Pulmonary artery endothelial cell (primary cell): Measurements from ENCODE around the gene SAMD3. TPM values are rescaled to one million over a fixed set of nuclear protein-coding genes. Genes with fewer than 3 reads are reported as not detected.
"Not testable (repeated sequence)": the region's sequence is repeated elsewhere in the genome, so short reads cannot be mapped to it uniquely, and the experiment has no call there.

Experiments
- DNase-seq: peaks from one replicate; pipeline ENCODE4 v3.0.0-alpha.2; 2011; ENCODE audit warnings: low read depth, low spot score
- total RNA-seq: library from RNA; depleted of rRNA; stranded (reverse); fragments of >200 nt; gene quantifications from 2 replicates; pipeline ENCODE4 v1.2.3, GENCODE V29; 2014

Gene SAMD3, protein sequence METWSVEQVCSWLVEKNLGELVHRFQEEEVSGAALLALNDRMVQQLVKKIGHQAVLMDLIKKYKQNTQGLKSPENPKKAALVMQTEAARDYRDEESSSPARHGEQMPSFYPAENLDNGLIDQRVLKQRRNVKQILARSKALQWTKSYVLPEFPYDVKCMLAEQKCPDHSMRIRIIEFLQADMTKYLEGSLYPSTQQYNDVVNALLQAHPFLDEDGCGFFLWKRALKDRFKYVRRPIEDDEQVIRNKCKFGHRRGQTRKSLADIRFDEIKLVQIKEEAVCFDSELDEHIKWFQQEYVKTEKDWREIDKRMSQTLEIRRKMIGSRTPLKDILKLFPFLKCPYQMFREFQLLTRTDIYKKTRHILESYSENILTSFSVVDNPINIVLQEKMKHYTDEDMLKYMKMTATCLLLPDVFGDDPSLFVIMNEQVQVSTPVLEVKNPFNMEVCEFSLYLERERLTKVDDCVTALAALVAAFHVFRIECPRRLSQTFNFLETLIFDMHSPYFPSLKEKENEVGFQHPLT
- not detected in 2 replicates for total RNA-seq

DNA sequence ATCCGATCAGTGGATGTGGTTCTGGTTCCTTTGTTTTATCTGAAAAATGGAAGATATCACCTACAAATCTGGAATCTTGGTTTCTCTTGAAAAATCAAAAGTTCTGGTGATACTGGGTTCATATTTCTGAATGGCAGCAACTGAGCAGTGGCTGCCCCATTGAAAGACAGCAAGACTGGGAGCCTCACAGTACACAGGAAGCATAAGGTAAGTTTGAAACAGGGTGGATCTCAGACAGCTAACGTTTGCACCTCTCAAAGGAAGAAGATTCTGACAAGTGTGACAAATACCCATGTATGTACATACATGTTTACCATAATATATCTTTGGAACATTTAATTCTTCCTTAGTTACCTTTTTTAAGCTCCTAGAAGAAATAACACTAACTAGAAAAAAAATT, at the start of gene SAMD3:
SAMD3 (minus strand) TSS at position 177 of the 400 bp plus-strand sequence. CDS start 7,678 bp downstream, outside the sequence.
- no peak for DNase-seq

DNA sequence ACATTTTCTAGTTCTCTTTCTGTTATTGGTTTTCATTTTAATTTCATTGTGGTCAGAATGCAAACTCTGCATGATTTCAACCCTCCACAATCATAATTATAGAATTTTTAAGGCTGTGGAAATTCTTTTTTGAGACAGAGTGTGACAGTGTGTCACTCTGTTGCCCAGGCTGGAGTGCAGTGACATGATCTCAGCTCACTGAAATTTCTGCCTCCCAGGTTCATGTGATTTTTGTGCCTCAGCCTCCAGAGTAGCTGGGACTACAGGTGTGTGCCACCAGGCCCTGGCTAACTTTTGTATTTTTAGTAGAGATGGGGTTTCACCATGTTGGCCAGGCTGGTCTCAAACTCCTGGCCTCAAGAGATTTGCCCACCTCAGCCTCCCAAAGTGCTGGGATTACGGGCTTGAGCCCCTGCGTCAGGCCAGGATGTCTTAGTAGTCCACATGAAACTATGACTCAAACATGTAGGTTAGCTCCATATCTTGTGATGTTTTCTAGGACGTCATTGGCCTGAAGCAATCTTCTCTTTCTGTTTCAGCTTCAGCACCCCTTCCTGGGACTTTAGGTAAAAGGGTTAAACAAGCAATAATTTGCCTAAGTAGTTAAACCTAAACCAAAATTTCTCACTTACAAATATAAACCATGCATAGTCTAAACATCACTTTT, 47.4 kb upstream of the SAMD3 start:
- DNase-seq = no peak

DNA sequence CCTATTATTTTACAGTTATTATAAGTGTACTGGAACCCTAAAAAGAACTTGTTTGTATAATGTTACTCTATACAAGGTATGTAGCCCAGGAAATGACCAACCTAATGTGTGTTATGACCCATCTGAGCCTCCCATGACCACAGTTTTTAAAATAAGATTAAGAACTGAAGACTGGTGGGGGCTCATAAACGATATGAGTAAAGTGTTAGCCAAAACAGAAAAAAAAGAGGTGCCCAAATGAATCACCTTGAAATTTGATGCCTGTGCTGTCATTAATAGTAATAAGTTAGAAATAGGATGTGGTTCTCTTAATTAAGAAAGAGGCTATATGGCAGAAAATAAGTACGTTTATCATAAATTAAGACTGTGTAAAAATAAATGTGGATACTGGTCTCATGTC, 42.8 kb upstream of the SAMD3 start:
- not testable (repeated sequence) for DNase-seq

DNA sequence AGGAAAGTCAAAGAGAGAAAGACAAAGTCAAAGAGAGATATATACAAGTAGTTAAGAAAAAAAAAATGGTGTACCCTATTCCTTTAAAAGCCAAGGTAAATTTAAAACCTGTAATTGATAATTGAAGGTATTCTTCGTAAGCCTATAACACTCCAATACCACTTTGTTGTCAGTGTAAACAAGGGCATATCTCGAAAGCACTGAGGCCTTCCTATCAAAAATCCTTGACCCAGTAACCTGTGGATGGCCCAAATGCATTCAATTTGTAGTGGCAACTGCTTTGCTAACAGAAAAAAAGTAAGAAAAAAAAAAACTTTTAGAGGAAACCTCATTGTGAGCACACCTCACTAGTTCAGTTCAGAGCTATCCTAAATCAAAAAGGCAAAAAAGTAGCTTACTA, 39.3 kb upstream of the SAMD3 start:
- DNase-seq = no peak

DNA sequence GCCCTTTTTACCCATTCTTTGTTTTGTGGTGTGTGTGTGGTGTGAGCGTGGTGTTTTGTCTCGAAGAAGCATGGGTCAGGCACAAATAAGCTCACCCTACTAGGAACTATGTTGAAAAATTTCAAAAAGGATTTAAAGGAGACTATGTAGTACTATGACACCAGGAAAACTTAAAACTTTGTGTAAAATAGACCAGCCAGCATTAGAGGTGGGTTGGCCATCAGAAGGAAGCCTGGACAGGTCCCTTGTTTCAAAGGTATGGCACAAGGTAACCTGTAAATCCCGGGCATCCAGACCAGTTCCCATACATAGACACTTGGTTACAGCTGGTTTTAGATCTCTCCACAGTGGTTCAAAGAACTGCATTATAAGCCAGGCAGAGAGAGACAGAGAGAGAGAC, 38.8 kb upstream of the SAMD3 start:
- DNase-seq = not testable (repeated sequence)

DNA sequence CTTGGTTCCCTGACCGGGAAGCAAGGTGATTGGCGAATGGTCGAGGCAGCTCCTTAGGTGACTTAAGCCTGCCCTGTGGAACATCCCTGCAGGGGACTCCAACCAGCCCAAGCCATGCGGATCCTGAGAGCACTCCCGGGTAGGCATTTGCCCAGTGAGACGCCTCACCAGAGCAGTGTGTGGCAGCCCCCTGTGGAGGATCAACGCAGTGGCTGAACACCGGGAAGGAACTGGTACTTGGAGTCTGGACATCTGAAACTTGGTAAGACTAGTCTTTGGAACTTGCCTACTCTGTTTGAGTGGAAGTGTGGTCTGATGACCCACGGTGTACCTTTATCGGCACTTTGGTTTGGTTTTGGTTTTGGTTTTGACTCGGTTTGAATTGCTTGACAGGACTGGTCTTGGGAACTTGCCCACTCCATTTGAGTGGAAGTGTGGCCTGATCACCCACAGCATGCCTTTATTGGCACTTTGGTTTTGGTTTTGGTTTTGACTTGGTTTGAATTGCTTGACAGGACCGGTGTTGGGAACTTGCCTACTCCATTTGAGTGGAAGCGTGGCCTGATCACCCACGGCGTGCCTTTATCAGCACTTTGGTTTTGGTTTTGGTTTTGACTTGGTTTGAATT, 38.0 kb upstream of the SAMD3 start:
- not testable (repeated sequence) for DNase-seq

DNA sequence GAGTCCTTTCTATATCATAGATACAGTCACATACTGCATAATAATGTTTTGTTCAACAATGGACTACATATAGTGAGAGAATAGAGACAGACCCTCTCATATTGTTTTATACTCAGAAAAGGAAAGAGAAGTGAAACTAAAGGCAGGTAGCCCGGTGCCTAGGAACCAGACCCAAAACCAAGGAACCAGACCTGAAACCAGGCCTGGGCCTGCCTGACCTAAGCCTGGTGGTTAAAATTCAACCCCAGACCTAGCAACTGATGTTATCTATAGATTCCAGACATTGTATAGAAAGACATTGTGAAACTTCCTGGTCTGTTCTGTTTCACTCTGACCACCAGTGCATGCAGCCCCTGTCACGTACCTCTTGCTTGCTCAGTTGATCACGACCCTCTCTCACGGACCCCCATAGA, 37.3 kb upstream of the SAMD3 start:
- not testable (repeated sequence) for DNase-seq

DNA sequence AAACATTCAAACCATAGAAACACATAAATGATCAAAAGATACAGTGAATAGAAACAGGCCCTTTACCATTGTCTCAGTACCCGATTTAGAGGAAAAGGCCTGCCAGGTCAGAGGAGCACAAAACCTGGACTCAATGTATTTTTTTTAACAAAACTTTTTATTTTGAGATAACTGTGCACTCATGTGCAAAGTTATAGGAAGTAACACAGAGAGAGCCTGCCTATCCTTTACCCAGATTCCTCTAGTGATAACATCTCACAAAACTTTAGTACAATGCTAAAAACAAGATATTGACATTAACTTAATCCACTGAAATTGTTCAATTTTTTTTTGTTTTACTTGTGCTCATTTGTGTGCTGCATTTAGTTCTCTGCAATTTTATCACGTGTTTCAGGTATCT, 36.8 kb upstream of the SAMD3 start:
- no peak for DNase-seq

DNA sequence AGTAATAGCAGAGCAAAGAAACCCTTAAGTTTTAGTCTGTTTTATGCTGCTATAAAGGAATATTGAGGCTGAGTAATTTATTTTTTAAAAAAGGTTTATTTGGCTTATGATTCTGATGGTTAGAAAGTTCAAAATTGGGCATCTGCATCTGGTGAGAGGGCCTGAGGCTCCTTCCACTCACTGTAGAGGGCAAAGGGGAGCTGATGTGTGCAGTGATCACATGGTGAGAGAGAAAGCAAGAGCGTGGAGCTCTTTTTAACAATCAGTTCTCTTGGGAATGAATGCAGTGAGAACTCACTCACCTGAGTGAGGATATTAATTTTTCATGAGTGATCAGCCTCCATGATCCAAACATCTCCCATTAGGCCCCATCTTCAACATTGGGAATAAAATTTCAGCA, 36.4 kb upstream of the SAMD3 start:
- no peak for DNase-seq

DNA sequence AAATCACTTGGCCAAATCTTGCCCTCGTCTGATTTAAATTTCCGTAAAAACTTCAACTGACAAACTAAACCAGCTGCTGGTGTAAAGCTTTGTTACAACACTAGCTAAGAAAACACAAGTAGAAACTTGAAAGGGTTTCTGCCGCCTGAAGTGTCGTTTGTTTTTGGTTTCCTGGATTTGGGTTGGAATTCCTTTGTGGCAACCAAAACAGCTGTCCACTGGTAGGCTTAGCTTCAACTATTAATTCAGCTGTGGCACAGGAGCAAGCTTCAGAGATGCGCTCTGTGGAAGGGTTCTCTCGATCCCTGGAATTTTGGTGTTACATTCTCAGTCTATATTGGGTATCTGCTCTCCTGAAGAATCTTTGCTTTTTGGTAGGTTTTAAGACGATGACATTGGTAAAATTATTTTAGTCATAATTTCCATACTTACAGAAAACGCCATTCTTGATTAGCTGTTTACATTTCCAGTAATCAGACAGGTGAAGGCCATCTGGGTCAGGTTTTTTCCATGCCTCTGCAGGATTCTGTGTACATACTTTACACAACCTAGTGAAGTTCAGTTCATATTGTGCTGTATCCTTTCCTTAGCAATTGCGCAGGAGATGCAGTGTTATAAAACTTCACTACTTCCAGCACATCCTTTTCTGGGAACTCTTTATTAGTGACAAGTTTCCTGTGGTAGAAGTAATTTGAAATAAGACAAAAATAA, 29.9 kb upstream of the SAMD3 start:
- DNase-seq = no peak

DNA sequence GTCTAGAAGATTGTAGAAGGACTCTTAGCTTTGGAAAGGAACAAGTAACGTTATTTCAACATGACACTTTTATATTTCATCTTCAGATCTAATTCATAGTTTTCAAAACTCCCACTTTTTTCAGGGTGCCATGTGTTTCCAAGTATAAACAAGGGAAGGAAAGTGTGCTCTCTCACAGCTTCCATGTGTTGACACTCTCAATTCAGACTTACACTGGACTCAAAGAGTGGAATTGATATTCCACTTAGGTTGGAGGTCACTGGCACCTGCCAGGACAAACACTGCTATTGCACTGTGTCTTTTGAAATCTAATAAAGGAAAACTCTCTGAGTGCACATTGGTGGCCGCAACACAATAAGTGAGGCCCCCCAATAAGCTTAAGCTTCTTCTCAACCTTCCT, 22.5 kb upstream of the SAMD3 start:
- DNase-seq = no peak

DNA sequence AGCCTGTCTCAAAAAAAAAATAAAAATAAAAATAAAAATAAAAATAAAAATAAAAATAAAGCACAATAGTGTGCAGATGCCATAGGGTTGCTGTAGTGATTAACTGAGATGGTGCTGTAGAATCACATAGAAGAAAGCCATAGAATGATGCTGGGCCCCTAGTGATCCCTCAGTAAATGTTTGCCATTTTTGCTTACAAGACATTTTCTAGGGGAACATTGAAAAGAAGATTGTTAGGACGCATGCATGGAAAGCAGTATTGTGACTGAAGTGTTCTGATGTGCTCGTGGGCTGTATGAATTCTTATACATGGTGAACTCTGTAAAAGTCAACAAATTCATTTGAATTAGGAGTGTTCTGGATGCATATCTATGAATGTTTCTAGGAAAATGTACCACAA, 22.0 kb upstream of the SAMD3 start:
- DNase-seq = no peak

DNA sequence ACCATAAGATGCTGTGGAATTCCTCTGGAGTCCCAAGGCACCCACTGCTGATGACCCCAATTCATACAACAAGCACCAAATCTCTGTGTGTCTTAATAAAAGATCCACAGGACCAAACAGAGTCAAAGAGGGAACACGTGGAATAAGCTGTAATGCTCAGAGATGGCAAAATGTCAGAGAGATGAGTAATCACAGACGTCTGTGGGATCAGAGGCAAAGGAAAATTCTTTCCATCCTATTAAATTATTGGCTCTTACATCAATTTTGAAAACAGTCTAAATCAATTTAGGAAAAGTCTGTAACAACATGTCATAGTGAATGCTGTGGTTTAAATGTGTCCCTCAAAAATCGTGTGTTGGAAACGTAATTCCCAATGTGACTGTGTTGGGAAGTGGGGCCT, 17.5 kb upstream of the SAMD3 start:
- no peak for DNase-seq

DNA sequence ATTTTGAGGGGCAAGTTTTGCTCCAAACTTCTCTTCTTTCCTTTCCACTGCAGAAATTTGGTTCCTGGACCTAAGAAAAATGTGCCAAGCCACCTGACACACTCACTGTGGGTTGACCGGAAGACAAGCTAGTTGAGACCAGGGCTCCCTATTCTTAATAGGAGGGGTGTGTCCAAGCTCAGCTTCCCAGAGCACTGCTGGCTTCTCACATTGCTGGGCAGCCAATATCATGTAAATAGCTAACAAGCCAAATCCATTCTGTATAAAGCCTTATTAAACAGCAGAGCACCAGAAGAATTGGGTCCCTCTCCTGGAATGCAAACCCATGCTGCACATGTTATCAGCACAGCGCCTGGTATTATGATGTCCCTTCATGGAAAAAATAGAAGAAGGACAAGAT, 17.0 kb upstream of the SAMD3 start:
- no peak for DNase-seq

DNA sequence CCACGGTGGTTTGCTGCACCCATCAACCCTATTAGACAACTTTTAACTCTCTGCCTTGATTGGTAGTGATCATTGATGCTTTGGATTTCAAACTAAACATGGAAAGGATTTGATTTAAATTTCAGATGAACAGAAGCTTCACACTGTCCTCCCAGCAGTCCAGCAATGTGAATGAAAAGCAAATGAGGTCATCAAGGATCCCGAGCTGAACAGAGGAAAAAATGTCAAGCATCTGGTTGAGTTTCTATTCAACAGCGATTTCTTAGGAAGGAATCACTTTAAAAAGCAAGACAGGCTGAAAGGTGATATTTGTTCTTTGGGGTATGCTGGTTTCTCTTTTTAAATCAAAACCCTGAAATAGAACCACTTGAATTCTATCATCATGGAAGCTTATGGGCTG, 10.6 kb upstream of the SAMD3 start:
- DNase-seq = no peak

DNA sequence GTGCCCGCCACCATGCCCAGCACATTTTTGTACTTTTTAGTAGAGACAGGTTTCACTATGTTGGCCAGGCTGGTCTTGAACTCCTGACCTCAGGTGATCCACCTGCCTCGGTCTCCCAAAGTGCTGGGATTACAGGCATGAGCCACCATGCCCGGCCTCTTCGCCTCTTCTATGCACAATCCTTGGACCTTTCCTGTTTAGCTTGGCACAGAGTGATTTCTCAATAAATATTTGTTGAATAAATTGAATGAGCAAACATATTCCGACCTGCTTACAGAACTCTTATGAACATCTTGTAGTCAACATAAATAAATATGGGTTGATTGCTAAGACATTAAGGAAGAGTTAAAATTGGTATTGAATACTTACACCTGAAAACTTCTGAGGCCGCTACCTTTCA, 7.8 kb upstream of the SAMD3 start:
- not testable (repeated sequence) for DNase-seq

DNA sequence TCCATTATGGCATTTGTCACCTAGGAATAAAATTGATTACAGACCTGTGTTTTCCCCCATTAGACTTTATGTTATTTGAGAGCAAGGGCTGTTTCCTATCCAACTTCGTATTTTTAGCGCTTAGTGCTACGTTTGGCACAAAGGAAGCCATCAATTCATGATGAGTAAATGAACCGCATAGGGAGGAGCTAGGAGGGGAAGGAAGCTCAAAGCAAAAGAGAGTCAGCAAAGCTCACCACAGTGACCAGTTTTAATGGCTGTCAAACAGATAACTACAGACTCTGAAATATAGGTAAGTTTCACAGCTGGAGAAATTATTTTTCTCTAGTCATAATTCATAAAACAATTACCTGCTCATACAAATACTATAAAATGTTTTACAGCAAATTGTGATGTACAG, 6.9 kb upstream of the SAMD3 start:
- DNase-seq = no peak

DNA sequence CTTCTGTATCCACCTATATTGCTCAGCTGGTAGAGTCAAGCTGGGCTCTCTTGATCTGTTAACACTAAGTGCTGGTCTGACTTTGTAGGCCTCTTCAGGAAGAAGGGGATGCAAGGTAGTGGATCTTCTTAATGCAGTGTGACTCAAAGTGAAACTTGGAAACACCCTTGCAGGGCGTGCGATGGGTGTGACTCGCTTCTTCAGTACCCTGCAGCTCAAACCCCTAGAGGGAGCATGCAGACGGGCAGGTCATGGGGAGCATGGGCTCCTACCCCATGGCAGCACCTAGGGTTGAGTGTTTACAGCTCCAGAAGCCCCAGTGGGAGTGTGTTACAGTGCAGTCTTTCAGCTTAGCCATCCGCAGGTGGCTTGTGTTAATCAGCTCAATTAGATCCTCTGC, 757 bp upstream of the SAMD3 start:
- DNase-seq = no peak

DNA sequence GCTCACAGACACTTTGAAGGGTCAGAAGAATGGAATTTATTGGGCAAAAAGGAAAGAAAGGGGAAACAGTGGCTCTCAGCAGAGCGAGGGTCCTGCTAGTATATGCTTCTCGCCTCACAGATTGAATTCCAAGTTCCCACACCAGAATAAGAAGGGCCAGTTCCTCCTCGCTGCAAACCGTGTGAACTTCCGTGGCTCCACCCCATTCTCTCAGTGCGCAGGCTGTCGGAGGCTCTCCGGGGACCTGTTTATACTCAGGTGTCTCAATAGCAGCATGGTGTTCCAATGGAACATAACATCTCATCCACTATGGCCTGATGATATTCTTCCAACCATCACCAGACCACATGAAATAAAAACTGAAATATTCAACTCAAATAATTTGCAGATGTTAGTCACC, 4.6 kb downstream of the SAMD3 start:
- no peak for DNase-seq

DNA sequence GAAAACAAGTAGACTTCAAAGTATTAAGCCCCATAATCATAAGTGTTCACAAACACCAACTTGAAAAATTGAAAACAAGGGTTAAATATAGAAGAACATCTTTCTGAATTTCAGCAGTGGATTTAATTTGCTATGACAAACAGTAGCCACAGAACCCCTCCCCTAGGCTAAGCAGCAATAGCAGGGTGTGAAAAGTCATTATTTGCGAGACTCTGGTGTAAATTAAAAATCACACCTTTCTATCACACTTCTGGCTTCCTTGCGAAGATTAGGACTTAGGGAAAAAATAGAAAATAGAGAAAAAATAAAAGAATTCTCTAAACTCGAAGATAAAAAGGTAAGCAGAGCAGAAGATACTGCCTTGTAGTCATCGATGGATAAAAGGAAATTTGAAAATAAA, 6.1 kb downstream of the SAMD3 start:
- no peak for DNase-seq

DNA sequence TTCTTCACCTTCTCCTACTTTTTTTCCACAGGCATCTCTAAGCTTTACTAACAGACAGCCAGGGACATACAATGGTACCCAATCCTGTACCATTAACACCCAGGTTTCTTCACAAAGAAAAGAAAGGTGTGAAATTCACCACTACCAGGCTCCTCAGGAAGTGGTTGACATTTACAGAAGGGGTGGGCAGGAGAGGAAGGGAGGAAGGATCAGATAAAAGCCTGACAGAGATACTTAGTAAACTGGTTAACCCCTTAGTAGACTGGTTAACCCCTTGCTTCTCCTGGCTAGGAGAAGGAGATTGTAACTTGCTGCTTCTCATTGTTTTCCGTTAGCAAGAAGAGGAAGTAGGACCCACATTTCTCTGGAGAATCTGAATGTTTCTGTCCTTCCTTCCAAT, 7.2 kb downstream of the SAMD3 start:
- no peak for DNase-seq
